HG03095 (cell line): ENCODE data around the gene C9orf72.

Experiments used
- ATAC-seq: cut with Tn5 transposase; IDR thresholded peaks from one replicate; pipeline ENCODE4 v1.9.1; 2021; ENCODE audit warnings: moderate library complexity; ENCODE audit not compliant: unreplicated experiment

Gene C9orf72

GRCh38 chr9:27539479-27540441 is 33.5 kb downstream of the C9orf72 start:
- ATAC-seq: peak; percentile 45

- no peak for ATAC-seq
Measured at GRCh38 chr9:27538647-27539046, 34.6 kb downstream of the C9orf72 start.

GRCh38 chr9:27537756-27538155 is 35.5 kb downstream of the C9orf72 start:
- no peak for ATAC-seq

GRCh38 chr9:27537027-27537435 is 36.2 kb downstream of the C9orf72 start:
- no peak for ATAC-seq

- no peak for ATAC-seq
Measured at GRCh38 chr9:27536168-27536567, 37.1 kb downstream of the C9orf72 start.

- peak; percentile 38 for ATAC-seq
Measured at GRCh38 chr9:27535701-27536118, 37.6 kb downstream of the C9orf72 start.

GRCh38 chr9:27534658-27535209 is 38.5 kb downstream of the C9orf72 start:
- no peak for ATAC-seq

- no peak for ATAC-seq
Measured at GRCh38 chr9:27534131-27534530, 39.1 kb downstream of the C9orf72 start.

- ATAC-seq: no peak
Measured at GRCh38 chr9:27533311-27533710, 40.0 kb downstream of the C9orf72 start.

GRCh38 chr9:27532046-27532445 is 41.2 kb downstream of the C9orf72 start:
- no peak for ATAC-seq

GRCh38 chr9:27530915-27531755 is 42.1 kb downstream of the C9orf72 start:
- no peak for ATAC-seq

GRCh38 chr9:27529316-27530278 is 43.7 kb downstream of the C9orf72 start, which contains the start of gene MOB3B:
Gene MOB3B (minus strand): TSS chr9:27529814. CDS start chr9:27455550, 74,264 bp downstream.
- peak; percentile 68 for ATAC-seq

- ATAC-seq: peak; percentile 38
Measured at GRCh38 chr9:27528886-27529315, 44.4 kb downstream of the C9orf72 start.

GRCh38 chr9:27528076-27528885 is 45.0 kb downstream of the C9orf72 start:
- ATAC-seq: peak; percentile 57

- ATAC-seq: no peak
Measured at GRCh38 chr9:27527702-27528075, 45.6 kb downstream of the C9orf72 start.

- ATAC-seq: no peak
Measured at GRCh38 chr9:27524236-27524635, 49.0 kb downstream of the C9orf72 start, which contains the start of gene IFNK. Gene IFNK (plus strand): TSS chr9:27524290. CDS start chr9:27524337, 47 bp downstream.

GRCh38 chr9:27523141-27523540 is 50.1 kb downstream of the C9orf72 start:
- no peak for ATAC-seq

GRCh38 chr9:27520986-27521385 is 52.3 kb downstream of the C9orf72 start:
- ATAC-seq: no peak
